HUES48 (cell line): ENCODE measurements around the gene MUC21.
"Not testable (repeated sequence)": the region's sequence is repeated elsewhere in the genome, so short reads cannot be mapped to it uniquely, and the experiment has no call there.

ENCODE experiments used
- H3K27ac ChIP-seq: one replicate; pipeline ENCODE4 v1.7.0; 2013; ENCODE audit warnings: low read depth, low read length, inconsistent platforms
- H3K27me3 ChIP-seq: 2 replicates; pipeline ENCODE4 v1.6.1; 2013; ENCODE audit warnings: mild to moderate bottlenecking, low read length; ENCODE audit not compliant: control insufficient read depth, insufficient read depth
- H3K36me3 ChIP-seq: 2 replicates; pipeline ENCODE4 v1.6.1; 2013; ENCODE audit warnings: low read length; ENCODE audit not compliant: control insufficient read depth, insufficient read depth
- H3K4me1 ChIP-seq: 2 replicates; pipeline ENCODE4 v1.6.1; 2013; ENCODE audit warnings: mild to moderate bottlenecking, low read length; ENCODE audit not compliant: control insufficient read depth, insufficient read depth
- H3K4me3 ChIP-seq: 2 replicates; pipeline ENCODE4 v1.5.1; 2013; ENCODE audit warnings: mild to moderate bottlenecking, low read depth, low read length
- H3K9ac ChIP-seq: 2 replicates; pipeline ENCODE4 v1.6.1; 2013; ENCODE audit warnings: mild to moderate bottlenecking, low read depth, low read length, moderate library complexity
- H3K9me3 ChIP-seq: 2 replicates; pipeline ENCODE4 v1.6.1; 2013; ENCODE audit warnings: low read length; ENCODE audit not compliant: control insufficient read depth, insufficient read depth

Gene MUC21

DNA sequence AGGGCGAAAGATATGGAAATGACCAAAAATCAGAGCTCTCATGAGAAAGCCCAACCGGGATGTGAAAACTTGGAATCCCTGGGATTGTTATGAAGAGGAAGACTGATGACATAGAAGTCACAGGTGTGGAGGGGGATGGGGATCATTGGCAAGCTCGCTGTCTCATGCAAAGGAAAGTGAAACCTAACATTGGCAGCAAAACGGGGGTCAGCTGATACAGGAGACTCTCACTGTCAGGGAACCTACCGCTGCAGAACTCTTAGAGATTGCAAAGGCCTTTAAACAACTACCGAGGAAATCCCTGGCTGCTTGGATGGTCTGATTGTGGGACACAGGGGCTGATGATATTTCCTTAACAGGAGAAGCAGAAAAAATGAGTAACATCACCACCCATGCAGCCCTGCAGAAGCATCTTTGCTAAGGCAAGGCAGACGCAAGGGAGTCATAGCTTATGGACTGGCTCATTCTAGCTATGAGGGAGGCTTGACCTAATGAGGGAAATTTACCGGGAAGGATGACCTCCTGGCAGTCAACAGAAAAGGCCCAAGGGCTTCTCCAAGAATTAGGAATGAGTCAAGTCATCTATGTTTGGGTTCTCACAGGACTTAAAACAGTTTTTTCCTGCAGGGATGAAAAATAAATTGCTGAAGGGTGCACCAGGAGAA is 7.0 kb downstream of the MUC21 start:
- no peak overlapping the region for H3K27ac ChIP-seq
- no peaks in the 10 kb centered on the region for H3K4me1 ChIP-seq
- no peak overlapping the region for H3K4me3 ChIP-seq
- no peak overlapping the region for H3K9ac ChIP-seq
- no peaks in the 10 kb centered on the region for H3K27me3 ChIP-seq
- H3K9me3 ChIP-seq: no peaks in the 10 kb centered on the region
- H3K36me3 ChIP-seq: no peaks in the 10 kb centered on the region

DNA sequence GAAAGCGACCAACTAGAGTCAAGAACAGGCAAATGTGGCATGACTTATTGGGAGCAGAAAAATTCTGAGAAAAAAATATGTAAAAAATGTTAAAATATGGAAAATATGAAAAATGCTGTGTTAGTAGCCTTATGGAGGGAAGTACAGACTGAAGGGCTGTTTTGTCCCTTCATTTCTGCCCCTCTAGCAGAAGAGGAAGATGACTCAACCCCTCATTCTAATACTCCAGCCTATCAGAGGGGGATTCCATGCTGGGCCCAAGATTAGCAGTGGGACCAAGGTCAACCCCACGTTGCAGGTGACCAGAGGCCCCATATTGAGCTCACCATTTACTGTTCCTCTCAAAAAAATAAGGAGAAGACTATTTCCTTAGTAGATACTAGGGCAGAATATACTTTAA is 8.4 kb downstream of the MUC21 start:
- Histone ChIP-seq H3K4me1 (no peaks in the 10 kb centered on the region), H3K27ac (no peak overlapping the region), H3K9ac (no peak overlapping the region), H3K36me3 (no peaks in the 10 kb centered on the region), H3K4me3 (no peak overlapping the region), H3K27me3 (no peaks in the 10 kb centered on the region), H3K9me3 (no peaks in the 10 kb centered on the region)

DNA sequence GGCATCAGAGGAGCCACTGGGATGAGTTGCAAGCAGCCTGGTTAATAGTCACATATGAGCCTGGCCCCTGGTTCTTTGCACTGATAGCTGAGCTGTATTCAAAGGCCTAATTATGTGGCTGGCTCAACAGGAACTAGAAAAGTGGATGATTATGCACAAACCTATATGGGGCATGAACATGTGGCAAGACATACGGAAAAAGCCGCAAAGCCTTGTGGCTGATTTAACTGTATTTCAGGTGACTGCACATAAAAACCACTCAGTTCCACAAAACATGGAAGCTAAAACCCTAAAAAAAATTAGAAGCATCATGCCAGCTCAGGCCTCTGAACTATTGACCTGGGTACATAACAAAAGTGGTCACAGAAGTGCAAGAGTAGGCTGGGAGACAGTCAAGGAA is 13.8 kb downstream of the MUC21 start:
- Histone ChIP-seq H3K9me3 (no peaks in the 10 kb centered on the region), H3K4me1 (no peaks in the 10 kb centered on the region), H3K27me3 (no peaks in the 10 kb centered on the region), H3K4me3 (no peak overlapping the region), H3K9ac (no peak overlapping the region), H3K36me3 (no peaks in the 10 kb centered on the region), H3K27ac (no peak overlapping the region)

DNA sequence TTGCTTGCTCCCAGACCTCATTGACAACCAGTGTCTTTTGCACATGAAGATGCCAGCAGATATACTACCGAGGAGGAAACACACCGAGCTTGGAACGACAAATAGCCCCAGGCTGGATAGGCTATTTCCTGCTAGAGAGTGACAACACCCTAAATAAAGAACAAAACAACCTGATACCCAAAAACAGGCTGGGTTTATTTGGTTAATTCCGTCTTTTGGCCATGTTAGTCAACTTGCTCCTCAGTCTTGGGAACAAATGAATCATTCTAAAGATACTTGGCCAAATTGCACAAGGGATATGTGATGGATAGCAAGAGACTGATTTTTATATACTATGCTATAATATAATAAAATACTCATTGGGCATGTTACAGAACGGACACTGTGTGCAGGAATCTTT is 15.3 kb downstream of the MUC21 start:
- no peak overlapping the region for H3K9ac ChIP-seq
- no peak overlapping the region for H3K27ac ChIP-seq
- H3K4me1 ChIP-seq: no peaks in the 10 kb centered on the region
- H3K4me3 ChIP-seq: no peak overlapping the region
- no peaks in the 10 kb centered on the region for H3K27me3 ChIP-seq
- H3K36me3 ChIP-seq: no peaks in the 10 kb centered on the region
- H3K9me3 ChIP-seq: no peaks in the 10 kb centered on the region

DNA sequence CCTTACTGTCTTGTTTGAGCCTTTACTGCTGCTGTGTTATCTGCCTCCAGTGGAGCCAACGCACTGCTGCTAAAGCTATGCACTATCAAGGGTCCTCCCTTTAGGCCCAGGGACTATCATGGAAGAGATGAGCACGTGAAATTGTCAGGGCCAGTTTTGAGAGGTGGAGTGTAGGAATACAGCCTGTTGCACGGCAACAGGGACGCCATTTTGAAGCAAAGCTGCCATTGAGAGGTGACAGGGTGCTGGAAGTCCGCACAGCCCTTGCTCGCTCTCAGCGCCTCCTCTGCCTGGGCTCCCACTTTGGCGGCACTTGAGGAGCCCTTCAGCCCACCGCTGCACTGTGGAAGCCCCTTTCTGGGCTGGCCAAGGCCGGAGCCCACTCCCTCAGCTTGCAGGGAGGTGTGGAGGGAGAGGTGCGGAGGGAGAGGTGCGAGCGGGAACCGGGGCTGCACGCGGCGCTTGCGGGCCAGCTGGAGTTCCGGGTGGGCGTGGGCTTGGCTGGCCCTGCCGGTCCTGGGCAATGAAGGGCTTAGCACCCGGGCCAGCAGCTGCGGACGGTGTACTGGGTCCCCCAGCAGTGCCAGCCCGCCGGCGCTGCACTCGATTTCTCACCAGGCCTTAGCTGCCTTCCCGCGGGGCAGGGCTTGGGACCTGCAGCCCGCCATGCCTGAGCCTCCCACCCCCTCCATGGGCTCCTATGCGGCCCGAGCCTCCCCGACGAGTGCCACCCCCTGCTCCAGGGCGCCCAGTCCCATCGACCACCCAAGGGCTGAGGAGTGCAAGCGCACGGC is 16.7 kb downstream of the MUC21 start:
- not testable (repeated sequence) for H3K27me3 ChIP-seq, H3K36me3 ChIP-seq, H3K27ac ChIP-seq, H3K9me3 ChIP-seq, H3K9ac ChIP-seq, H3K4me3 ChIP-seq, H3K4me1 ChIP-seq

DNA sequence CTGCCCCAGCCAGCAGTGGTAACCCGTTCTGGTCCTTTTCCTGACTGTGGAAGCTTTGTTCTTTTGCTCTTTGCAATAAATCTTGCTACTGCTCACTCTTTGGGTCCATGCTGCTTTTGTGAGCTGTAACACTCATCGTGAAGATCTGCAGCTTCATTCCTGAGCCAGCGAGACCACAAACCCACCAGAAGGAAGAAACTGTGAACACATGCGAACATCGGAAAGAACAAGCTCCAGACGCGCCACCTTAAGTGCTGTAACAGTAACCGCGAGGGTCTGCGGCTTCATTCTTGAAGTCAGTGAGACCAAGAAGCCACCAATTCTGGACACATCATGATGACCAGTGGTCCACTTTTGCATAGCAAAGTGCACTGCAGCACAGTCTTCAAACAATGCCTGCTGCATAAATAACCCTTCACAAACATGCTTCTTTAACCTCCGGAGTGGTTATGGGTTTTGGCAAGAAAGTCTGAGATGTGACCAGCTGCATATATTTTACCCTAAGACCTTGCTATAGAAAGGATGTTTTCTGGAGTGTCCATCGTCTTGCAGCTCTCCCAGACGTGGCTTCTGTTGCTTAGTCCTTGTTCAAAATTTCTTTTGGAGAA is 17.9 kb downstream of the MUC21 start:
- H3K4me3 ChIP-seq: no peak overlapping the region
- no peak overlapping the region for H3K27ac ChIP-seq

DNA sequence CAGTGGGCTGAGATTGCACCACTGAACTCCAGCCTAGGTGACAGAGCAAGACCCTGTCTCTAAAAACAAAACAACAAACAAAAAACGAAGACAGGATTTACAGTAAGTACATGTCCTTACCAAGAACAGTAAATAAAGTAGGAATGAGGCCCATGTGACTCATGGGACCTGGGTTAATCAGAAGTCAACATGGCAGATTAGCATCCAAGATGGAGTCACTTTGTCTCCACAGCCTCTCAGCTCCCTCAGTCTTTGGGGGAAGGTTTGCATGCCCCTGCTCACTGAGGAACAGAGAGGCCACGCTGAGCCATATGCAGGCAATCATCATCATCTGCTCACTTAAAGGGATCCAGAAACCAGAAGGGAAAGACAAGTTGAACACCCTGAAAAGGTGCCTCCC is 19.0 kb downstream of the MUC21 start:
- H3K36me3 ChIP-seq: no peaks in the 10 kb centered on the region
- no peaks in the 10 kb centered on the region for H3K9me3 ChIP-seq
- no peaks in the 10 kb centered on the region for H3K4me1 ChIP-seq
- no peaks in the 10 kb centered on the region for H3K27me3 ChIP-seq
- H3K27ac ChIP-seq: no peak overlapping the region
- H3K9ac ChIP-seq: no peak overlapping the region
- no peak overlapping the region for H3K4me3 ChIP-seq

More for the DNA sequence above, 17.9 kb downstream of the MUC21 start:
- Histone ChIP-seq H3K27me3 (no peaks in the 10 kb centered on the region), H3K9ac (no peak overlapping the region), H3K36me3 (no peaks in the 10 kb centered on the region), H3K4me1 (no peaks in the 10 kb centered on the region), H3K9me3 (no peaks in the 10 kb centered on the region)

DNA sequence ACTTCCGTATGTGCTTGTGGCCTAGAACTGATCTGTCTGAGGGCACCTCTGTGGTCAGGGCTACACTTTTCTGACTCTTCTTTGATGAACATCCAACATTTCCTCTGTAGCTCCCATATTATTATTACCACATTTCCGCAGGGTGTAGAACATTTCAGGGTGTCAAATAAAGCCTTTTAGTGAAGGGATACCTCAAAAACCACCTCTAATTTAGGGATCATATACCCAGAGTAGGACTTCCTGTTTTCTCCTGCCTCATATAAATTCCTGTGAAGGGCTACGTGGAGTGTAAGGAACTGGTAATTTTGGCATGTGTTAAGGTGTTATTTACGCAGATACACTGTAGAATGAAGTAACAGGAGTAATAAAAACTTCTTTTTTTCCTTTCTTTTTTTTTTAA is 21.3 kb downstream of the MUC21 start:
- Histone ChIP-seq H3K36me3 (no peaks in the 10 kb centered on the region), H3K27ac (no peak overlapping the region), H3K4me1 (no peaks in the 10 kb centered on the region), H3K9me3 (no peaks in the 10 kb centered on the region), H3K27me3 (no peaks in the 10 kb centered on the region), H3K4me3 (no peak overlapping the region), H3K9ac (no peak overlapping the region)

DNA sequence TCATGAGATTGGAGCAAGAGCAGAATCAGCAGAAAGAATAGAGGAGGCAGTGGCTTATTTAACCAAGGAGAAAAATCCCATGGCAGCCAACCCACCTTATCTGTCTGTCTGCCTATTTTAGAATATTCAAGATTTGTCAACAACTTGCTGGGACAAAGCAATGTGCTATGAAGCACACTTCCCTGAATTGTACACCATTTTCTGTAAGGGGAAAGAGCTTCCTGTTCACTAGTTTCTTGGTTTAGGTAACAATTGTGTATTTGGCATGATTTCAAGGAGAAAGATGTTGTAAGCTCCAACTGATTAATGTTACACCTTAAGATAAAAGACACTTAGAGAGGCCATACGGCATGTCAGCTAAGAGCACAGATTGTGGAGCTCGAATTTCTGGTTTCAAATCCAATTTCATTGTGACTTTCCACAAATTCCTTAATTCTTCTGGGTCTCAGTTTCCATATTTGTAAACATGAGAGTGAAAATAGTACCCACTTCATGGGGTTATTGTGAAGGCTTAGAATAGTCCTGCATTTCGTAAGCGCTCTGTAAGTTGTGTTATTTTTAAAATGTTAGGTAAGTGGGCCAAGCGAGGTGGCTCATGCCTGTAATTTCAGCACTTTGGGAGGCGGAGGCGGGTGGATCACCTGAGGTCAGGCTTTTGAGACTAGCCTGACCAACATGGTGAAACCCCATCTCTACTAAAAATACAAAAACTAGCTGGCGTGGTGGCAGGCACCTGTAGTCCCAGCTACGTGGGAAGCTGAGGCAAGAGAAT is 21.9 kb downstream of the MUC21 start:
- H3K4me1 ChIP-seq: no peaks in the 10 kb centered on the region
- H3K4me3 ChIP-seq: no peak overlapping the region
- no peak overlapping the region for H3K9ac ChIP-seq
- no peaks in the 10 kb centered on the region for H3K9me3 ChIP-seq
- no peak overlapping the region for H3K27ac ChIP-seq
- no peaks in the 10 kb centered on the region for H3K36me3 ChIP-seq
- no peaks in the 10 kb centered on the region for H3K27me3 ChIP-seq

DNA sequence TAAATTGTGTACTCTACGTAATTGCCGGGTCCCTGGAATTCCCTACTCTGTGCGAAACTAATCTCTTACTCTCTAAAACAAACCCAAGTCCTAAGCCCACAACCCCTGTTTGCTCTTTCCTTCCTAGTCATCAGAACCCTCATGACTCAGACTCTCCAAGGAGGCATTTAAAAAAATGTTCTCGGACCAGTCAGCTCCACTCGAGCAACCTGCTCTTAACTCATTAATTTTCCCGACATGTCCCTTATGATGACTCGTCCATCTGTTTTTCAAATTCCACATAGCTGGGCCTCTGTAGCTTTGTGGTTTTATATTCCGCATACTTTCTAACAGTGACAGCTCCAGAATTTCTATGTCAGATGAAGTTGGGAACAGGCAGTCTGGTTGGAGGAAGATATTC is 24.2 kb downstream of the MUC21 start:
- Histone ChIP-seq H3K9ac (no peak overlapping the region), H3K27ac (no peak overlapping the region), H3K36me3 (no peaks in the 10 kb centered on the region), H3K4me1 (no peaks in the 10 kb centered on the region), H3K9me3 (no peaks in the 10 kb centered on the region), H3K4me3 (no peak overlapping the region), H3K27me3 (no peaks in the 10 kb centered on the region)

DNA sequence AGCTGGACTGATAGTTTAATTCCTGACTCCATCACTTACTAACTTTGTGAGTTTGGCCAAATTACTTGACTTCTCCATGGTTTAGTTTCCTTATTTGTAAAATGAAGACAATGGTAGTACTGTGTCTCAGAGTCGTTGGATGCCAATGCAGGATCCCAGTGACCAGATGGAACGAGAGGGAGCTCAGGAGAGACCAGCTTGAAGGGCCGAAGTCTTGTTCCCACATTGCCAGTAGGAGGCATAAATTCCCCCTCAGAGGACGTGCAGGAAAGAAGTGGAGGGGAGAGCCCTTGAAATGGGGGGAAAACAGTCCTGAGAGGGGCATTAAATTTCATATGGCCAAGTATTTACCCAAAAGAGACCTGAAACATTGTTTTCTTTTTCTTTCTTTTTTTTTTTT is 24.6 kb downstream of the MUC21 start:
- Histone ChIP-seq H3K9me3 (no peaks in the 10 kb centered on the region), H3K27ac (no peak overlapping the region)

More for the DNA sequence above, 24.6 kb downstream of the MUC21 start:
- Histone ChIP-seq H3K9ac (no peak overlapping the region), H3K4me1 (no peaks in the 10 kb centered on the region), H3K36me3 (no peaks in the 10 kb centered on the region), H3K27me3 (no peaks in the 10 kb centered on the region), H3K4me3 (no peak overlapping the region)
